A549 (cell line): ENCODE data around the gene MCAT.

ENCODE experiments used
- CEBPB ChIP-seq, 2 experiments: fragments of >200 bp in 1 of 2; sonication (Bioruptor Twin) in 1 of 2; formaldehyde crosslinking in 1 of 2; IDR thresholded peaks; 2 replicates each; pipeline ENCODE4 v1.6.1; 2012 to 2016
- MAZ ChIP-seq: fragments of 150-350 bp; IDR thresholded peaks from 2 replicates; pipeline ENCODE4 v1.6.1; 2014; ENCODE audit warnings: antibody characterized with exemption, low read depth, low read length, borderline replicate concordance
- NFE2L2 ChIP-seq: fragments of 150-350 bp; conservative IDR thresholded peaks from 2 replicates; pipeline ENCODE4 v1.6.1; 2014; ENCODE audit warnings: low read length
- POLR2A ChIP-seq: IDR thresholded peaks from 2 replicates; pipeline ENCODE4 v1.6.1; 2012; ENCODE audit warnings: mild to moderate bottlenecking, low read length
- RAD21 ChIP-seq, 2 experiments: fragments of >200 bp in 1 of 2; sonication (Bioruptor Twin) in 1 of 2; formaldehyde crosslinking in 1 of 2; IDR thresholded peaks in 1 of 2; conservative IDR thresholded peaks in 1 of 2; 2 replicates in 1 of 2; 3 replicates in 1 of 2; pipeline ENCODE4 v1.6.1; 2012 to 2018; ENCODE audit warnings: inconsistent platforms in 1 of 2
- TF ChIP-seq, protein P1 (sequence below): IDR thresholded peaks from 2 replicates; pipeline ENCODE4 v1.6.1; 2012
- TF ChIP-seq, protein P2 (sequence below): fragments of >200 bp; sonication (Bioruptor Twin); formaldehyde crosslinking; IDR thresholded peaks from 3 replicates; pipeline ENCODE4 v1.5.1; 2016
- TF ChIP-seq, protein P3 (sequence below): fragments of 150-350 bp; IDR thresholded peaks from 2 replicates; pipeline ENCODE4 v1.6.1; 2014; ENCODE audit warnings: low read depth, mild to moderate bottlenecking, low read length
- TF ChIP-seq, protein P4 (sequence below): fragments of >200 bp; sonication (Bioruptor Twin); formaldehyde crosslinking; IDR thresholded peaks from 3 replicates; pipeline ENCODE4 v1.6.1; 2016

DNA sequence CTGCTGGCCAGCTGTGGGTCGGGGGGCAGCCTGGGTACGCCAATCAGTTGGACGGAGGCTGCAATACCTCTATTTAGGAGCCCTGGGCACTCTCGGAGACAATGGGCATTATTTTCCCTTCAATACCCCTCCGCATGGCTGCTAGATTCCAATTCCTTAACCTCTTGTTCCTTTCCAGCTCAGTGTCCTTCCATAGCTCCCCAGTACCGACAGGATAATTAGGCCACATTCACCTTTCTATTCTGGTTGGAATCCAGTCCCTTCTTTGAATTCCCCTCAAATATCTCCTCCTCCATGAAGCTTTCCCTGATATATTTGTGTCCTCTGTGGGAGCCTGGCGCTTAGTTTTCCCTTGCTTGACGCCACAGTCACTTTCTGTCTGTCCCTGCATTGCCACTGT lies 36.9 kb downstream of the MCAT start:
- no peak for TF ChIP-seq NFE2L2
- TF ChIP-seq, protein P1, sequence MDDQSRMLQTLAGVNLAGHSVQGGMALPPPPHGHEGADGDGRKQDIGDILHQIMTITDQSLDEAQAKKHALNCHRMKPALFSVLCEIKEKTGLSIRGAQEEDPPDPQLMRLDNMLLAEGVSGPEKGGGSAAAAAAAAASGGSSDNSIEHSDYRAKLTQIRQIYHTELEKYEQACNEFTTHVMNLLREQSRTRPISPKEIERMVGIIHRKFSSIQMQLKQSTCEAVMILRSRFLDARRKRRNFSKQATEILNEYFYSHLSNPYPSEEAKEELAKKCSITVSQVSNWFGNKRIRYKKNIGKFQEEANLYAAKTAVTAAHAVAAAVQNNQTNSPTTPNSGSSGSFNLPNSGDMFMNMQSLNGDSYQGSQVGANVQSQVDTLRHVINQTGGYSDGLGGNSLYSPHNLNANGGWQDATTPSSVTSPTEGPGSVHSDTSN = no peak
- TF ChIP-seq, protein P2, sequence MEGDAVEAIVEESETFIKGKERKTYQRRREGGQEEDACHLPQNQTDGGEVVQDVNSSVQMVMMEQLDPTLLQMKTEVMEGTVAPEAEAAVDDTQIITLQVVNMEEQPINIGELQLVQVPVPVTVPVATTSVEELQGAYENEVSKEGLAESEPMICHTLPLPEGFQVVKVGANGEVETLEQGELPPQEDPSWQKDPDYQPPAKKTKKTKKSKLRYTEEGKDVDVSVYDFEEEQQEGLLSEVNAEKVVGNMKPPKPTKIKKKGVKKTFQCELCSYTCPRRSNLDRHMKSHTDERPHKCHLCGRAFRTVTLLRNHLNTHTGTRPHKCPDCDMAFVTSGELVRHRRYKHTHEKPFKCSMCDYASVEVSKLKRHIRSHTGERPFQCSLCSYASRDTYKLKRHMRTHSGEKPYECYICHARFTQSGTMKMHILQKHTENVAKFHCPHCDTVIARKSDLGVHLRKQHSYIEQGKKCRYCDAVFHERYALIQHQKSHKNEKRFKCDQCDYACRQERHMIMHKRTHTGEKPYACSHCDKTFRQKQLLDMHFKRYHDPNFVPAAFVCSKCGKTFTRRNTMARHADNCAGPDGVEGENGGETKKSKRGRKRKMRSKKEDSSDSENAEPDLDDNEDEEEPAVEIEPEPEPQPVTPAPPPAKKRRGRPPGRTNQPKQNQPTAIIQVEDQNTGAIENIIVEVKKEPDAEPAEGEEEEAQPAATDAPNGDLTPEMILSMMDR = no peak
- TF ChIP-seq MAZ = no peak
- TF ChIP-seq RAD21 (conservative IDR thresholded peaks at IDR 0.05 in 1 of 2, IDR thresholded peaks at IDR 0.05 in 1 of 2) = no peak
- TF ChIP-seq POLR2A = no peak
- no peak for TF ChIP-seq CEBPB (IDR thresholded peaks at IDR 0.05)
- TF ChIP-seq, protein P3, sequence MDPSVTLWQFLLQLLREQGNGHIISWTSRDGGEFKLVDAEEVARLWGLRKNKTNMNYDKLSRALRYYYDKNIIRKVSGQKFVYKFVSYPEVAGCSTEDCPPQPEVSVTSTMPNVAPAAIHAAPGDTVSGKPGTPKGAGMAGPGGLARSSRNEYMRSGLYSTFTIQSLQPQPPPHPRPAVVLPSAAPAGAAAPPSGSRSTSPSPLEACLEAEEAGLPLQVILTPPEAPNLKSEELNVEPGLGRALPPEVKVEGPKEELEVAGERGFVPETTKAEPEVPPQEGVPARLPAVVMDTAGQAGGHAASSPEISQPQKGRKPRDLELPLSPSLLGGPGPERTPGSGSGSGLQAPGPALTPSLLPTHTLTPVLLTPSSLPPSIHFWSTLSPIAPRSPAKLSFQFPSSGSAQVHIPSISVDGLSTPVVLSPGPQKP = no peak
- TF ChIP-seq, protein P4, sequence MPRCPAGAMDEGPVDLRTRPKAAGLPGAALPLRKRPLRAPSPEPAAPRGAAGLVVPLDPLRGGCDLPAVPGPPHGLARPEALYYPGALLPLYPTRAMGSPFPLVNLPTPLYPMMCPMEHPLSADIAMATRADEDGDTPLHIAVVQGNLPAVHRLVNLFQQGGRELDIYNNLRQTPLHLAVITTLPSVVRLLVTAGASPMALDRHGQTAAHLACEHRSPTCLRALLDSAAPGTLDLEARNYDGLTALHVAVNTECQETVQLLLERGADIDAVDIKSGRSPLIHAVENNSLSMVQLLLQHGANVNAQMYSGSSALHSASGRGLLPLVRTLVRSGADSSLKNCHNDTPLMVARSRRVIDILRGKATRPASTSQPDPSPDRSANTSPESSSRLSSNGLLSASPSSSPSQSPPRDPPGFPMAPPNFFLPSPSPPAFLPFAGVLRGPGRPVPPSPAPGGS = no peak
